Measurements from ENCODE around the gene CYLD. TPM values are rescaled to one million over a fixed set of nuclear protein-coding genes. Genes with fewer than 3 reads are reported as not detected.
A peak's percentile ranks its signal among the peaks of the same experiment; 100 is the strongest.

The CYLD gene
- total and polyA plus RNA-seq, 10 of the 15 experiments (the other 5 are each of a cell fraction or from before 2014, with no cell fraction given), result 19.2 to 106 (median 46.1) TPM

DNA sequence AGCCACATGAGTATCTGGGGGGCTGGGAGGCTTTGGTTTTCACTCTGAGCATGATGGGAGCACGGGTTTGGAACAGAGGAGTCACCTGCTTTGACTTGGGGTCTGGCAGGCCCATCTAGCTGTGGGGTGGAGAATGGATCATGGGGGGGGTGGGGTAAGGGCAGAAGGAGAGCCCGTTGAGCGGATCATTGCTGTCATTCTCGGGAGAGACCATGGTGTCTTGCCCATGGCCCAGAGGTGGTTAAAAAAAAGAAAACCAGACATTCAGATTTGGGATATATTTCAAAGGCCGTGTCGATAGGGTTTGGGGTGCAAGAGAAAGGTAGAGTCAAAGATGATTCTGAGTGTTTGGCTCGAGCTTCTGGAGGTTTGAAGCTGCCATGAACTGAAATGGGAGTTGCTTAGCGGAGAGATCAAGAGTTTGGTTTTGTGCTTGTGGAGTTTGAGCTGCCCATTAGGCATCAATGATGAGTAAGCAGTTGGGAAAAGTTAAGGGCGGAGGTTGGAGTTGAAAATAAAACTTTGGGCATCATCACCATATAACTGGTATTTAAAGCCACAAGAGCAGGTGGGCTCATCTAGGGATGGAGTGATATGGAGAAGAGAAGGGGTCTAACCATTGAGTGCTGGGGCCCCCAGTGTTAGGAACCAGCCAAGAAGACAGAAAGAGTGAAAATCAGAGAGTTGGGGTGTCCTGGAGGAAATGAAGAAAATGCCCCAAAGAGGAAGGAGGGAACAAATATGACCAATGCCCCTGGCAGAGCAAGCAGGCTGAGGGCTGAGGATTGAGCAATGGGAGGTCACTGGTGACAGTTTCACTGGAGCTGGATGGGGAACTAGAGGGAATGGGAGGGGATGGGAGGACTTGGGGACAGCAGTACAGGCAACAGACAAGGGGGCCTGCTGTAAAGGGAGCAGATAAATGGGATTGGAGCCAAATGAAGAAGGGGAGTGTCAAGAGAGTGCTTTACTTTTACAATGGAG is 46.6 kb upstream of the CYLD start (continued):
- TF ChIP-seq, protein P1, sequence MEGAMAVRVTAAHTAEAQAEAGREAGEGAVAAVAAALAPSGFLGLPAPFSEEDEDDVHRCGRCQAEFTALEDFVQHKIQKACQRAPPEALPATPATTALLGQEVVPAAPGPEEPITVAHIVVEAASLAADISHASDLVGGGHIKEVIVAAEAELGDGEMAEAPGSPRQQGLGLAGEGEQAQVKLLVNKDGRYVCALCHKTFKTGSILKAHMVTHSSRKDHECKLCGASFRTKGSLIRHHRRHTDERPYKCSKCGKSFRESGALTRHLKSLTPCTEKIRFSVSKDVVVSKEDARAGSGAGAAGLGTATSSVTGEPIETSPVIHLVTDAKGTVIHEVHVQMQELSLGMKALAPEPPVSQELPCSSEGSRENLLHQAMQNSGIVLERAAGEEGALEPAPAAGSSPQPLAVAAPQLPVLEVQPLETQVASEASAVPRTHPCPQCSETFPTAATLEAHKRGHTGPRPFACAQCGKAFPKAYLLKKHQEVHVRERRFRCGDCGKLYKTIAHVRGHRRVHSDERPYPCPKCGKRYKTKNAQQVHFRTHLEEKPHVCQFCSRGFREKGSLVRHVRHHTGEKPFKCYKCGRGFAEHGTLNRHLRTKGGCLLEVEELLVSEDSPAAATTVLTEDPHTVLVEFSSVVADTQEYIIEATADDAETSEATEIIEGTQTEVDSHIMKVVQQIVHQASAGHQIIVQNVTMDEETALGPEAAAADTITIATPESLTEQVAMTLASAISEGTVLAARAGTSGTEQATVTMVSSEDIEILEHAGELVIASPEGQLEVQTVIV (IDR thresholded peaks at IDR 0.05; ENCODE audit: borderline replicate concordance, partially characterized antibody), result no peak

DNA sequence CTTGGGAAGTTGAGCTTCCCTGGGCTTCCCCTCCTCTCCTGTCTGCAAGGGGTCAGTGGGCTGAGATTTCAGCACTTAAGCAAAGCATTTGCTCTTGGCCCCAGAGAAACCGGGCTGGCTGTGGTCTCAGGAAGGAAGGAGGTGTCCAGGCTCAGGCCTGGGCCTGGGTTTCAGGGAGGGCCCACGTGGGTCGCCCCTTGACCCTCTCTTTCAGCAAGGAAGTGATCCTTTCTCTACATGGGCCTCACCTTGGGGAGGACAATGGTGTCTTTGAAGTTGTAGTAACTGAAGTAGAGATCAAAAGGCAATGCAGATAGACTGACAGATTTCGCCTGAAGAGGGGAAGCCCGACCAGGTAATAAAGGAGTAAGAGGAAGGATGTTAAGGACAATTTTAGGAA is 45.8 kb upstream of the CYLD start:
- CTCF ChIA-PET, result interaction anchor here (0.7 to 9.4 kb wide), 11 partner anchors 11 to 109 kb away, joined by 3 to 86 read pairs (median 10); partner anchors contain the start of gene CYLD
- Histone ChIP-seq H3K4me3 (peak overlapping the region; percentile 72; the same call in 1 of the 2 replicates), H3K27ac (ENCODE audit: control insufficient read depth, insufficient read depth) (peak overlapping the region; percentile 95), H3K4me2 (ENCODE audit: control insufficient read depth, insufficient read depth) (peak overlapping the region; percentile 100), H3K36me3 (ENCODE audit: control insufficient read depth in 2 of 2, insufficient read depth in 2 of 2, low read length in 1 of 2) (peaks cover 0 to 3% of the 10 kb centered on the region in 2 experiments; a peak in 1 of 4 replicates), H2AFZ (ENCODE audit: control insufficient read depth, low read depth, low read length) (no peak overlapping the region; the same call in 1 of the 2 replicates), H3K9ac (ENCODE audit: control insufficient read depth, insufficient read depth, low read length) (peak overlapping the region; percentile 85), H3K79me2 (ENCODE audit: control insufficient read depth, insufficient read depth, low read length) (peaks cover 65% of the 10 kb centered on the region), H4K20me1 (ENCODE audit: control insufficient read depth, insufficient read depth) (no peaks in the 10 kb centered on the region), H3K4me1 (ENCODE audit: control insufficient read depth, insufficient read depth, low read length) (peaks cover 57% of the 10 kb centered on the region), H3K9me3 (replicated peaks; ENCODE audit: control insufficient read depth, insufficient read depth, low read length) (no peaks in the 10 kb centered on the region), H3K27me3 (replicated peaks in 1 of 2; ENCODE audit: control insufficient read depth in 2 of 2, insufficient read depth in 2 of 2, low read length in 1 of 2) (no peaks in the 10 kb centered on the region)
- in situ Hi-C loops (cut with MboI), result no loop called here
- POLR2A ChIA-PET, result interaction anchor here (0.6 to 8.3 kb wide), 9 partner anchors 12 to 746 kb away, joined by 3 to 116 read pairs (median 9); partner anchors contain the start of genes CYLD and SNX20
- SMC1A ChIA-PET (ENCODE audit: uncharacterized antibody, unreplicated experiment), result interaction anchor here (1.3 to 8.3 kb wide), 8 partner anchors 13 to 49 kb away, joined by 5 to 190 read pairs (median 22); partner anchors contain the start of genes CYLD and SNX20
- FAIRE-seq, result no peak
- intact Hi-C loops (cut with micrococcal nuclease; ENCODE audit: unreplicated experiment), result loop anchor here (1.0 to 5.0 kb wide), 2 partner anchors 12 to 419 kb away; no protein-coding TSS in a partner anchor
- RAD21 ChIA-PET (ENCODE audit: unreplicated experiment), result interaction anchor here (0.7 to 9.9 kb wide), 9 partner anchors 12 to 110 kb away, joined by 3 to 121 read pairs (median 28); partner anchors contain the start of genes CYLD and SNX20
- TSS peak; percentile 99 for BruUV-seq (replicated peaks)
- DNase-seq (ENCODE audit: low read depth, low spot score), result no peak
- TF ChIP-seq NR2F1 (conservative IDR thresholded peaks at IDR 0.05) (peak; percentile 90), NFIC (IDR thresholded peaks at IDR 0.05; ENCODE audit: low read depth, low read length) (peak; percentile 41; the same call in 1 of the 2 replicates), TCF7 (IDR thresholded peaks at IDR 0.05; ENCODE audit: borderline replicate concordance) (peak; percentile 93), STAT3 (IDR thresholded peaks at IDR 0.05; ENCODE audit: low read depth, low read length) (no peak), IKZF2 (IDR thresholded peaks at IDR 0.05) (no peak), SPI1 (IDR thresholded peaks at IDR 0.05; ENCODE audit: borderline replicate concordance, insufficient read depth, low read depth, low read length) (peak; percentile 73; the same call in 1 of the 2 replicates), LARP7 (IDR thresholded peaks at IDR 0.05) (peak; percentile 36; the same call in 1 of the 2 replicates), MTA3 (IDR thresholded peaks at IDR 0.05; ENCODE audit: borderline replicate concordance, low read length) (peak; percentile 82; the same call in 1 of the 2 replicates), BACH1 (IDR thresholded peaks at IDR 0.05; ENCODE audit: borderline replicate concordance) (peak; percentile 11; the same call in 1 of the 2 replicates), JUNB (IDR thresholded peaks at IDR 0.05) (no peak)
- TF ChIP-seq, protein P2, sequence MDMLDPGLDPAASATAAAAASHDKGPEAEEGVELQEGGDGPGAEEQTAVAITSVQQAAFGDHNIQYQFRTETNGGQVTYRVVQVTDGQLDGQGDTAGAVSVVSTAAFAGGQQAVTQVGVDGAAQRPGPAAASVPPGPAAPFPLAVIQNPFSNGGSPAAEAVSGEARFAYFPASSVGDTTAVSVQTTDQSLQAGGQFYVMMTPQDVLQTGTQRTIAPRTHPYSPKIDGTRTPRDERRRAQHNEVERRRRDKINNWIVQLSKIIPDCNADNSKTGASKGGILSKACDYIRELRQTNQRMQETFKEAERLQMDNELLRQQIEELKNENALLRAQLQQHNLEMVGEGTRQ (IDR thresholded peaks at IDR 0.05; ENCODE audit: borderline replicate concordance, low read depth, low read length), result peak; percentile 6; the same call in 1 of the 2 replicates
- TF ChIP-seq, protein P3, sequence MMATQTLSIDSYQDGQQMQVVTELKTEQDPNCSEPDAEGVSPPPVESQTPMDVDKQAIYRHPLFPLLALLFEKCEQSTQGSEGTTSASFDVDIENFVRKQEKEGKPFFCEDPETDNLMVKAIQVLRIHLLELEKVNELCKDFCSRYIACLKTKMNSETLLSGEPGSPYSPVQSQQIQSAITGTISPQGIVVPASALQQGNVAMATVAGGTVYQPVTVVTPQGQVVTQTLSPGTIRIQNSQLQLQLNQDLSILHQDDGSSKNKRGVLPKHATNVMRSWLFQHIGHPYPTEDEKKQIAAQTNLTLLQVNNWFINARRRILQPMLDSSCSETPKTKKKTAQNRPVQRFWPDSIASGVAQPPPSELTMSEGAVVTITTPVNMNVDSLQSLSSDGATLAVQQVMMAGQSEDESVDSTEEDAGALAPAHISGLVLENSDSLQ (IDR thresholded peaks at IDR 0.05), result peak; percentile 67
- 2% methylated on average over 5 of the region's 5 CpGs for WGBS (ENCODE audit: insufficient coverage, insufficient replicate concordance, low lambda C conversion rate, missing lambda C conversion rate)
- ATAC-seq, result peak; percentile 45
